Nephron progenitor cell (in vitro differentiated cells): ENCODE data around the gene TSPAN5.

Experiments used
- DNase-seq: peaks from one replicate; pipeline ENCODE4 v3.0.0; 2021
- H3K27ac Mint-ChIP-seq: 2 replicates; pipeline ENCODE4 v1.8.0; 2021; ENCODE audit warnings: mild to moderate bottlenecking, moderate library complexity, mixed read lengths
- H3K27me3 Mint-ChIP-seq: 2 replicates; pipeline ENCODE4 v1.8.0; 2021; ENCODE audit warnings: mild to moderate bottlenecking, low read depth, mixed read lengths; ENCODE audit not compliant: poor library complexity
- H3K36me3 Mint-ChIP-seq: 2 replicates; pipeline ENCODE4 v1.8.0; 2021; ENCODE audit warnings: low read depth, mixed read lengths
- H3K4me1 Mint-ChIP-seq: 2 replicates; pipeline ENCODE4 v1.8.0; 2021; ENCODE audit warnings: mixed read lengths
- H3K4me3 Mint-ChIP-seq: 2 replicates; pipeline ENCODE4 v1.8.0; 2021; ENCODE audit warnings: mild to moderate bottlenecking, moderate library complexity, mixed read lengths
- H3K9me3 Mint-ChIP-seq: 2 replicates; pipeline ENCODE4 v1.8.0; 2021; ENCODE audit warnings: mild to moderate bottlenecking, moderate library complexity, mixed read lengths
- CTCF ChIP-seq: fragments of 200-600 bp; sonication (generic); IDR thresholded peaks from 2 replicates; pipeline ENCODE4 v1.5.0; 2021; ENCODE audit warnings: antibody characterized with exemption

The TSPAN5 gene

GRCh38 chr4:98604723-98605122, 53.7 kb downstream of the TSPAN5 start:
- H3K9me3 Mint-ChIP-seq, result peaks cover 36% of the 10 kb centered on the region
- no peak for TF ChIP-seq CTCF
- peaks cover 52% of the 10 kb centered on the region for H3K36me3 Mint-ChIP-seq
- no peak overlapping the region for H3K27ac Mint-ChIP-seq
- no peaks in the 10 kb centered on the region for H3K27me3 Mint-ChIP-seq
- peaks cover 27% of the 10 kb centered on the region for H3K4me1 Mint-ChIP-seq
- H3K4me3 Mint-ChIP-seq, result no peak overlapping the region
- no peak for DNase-seq

DNA sequence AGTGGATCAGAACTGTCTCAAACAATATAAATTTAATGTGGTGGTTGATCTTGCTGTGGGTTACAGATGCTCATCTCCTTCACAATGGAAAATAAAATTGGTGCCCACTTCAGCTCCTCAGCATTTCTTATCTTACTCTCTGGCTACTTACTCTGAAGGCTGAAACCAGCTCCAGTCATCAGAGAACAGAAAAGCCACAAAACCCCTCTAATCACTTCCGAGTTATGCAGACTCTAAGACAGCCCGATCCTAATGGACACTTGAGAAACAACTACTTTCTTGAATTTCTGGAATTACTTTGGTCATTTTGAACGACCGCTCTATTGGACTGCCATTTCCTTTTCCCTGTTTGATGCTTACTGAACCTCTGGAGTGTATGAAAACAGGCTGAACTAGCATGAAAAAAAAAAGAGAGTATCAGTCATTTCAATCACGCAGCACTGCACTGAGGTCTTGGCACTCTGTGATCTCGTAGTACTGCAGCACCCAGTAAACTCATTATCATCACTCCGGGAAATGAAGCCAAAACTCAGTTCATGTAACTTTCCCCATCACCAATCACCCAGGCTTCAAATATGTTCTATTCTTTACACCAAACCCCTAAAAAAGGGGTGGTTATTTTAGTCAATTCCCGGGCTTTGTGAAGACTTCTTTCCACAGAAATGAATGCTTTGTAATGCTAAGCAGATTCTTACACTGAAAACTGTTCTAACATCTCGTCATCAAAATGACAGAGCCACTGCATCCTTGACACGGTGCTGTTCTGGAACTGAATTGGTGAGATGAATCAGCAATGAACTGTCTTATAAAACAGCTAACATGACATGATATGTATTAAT, 54.5 kb downstream of the TSPAN5 start:
- Mint-ChIP-seq H3K27ac (no peak overlapping the region), H3K27me3 (no peaks in the 10 kb centered on the region), H3K9me3 (peaks cover 44% of the 10 kb centered on the region), H3K4me3 (no peak overlapping the region), H3K4me1 (peaks cover 19% of the 10 kb centered on the region), H3K36me3 (peaks cover 61% of the 10 kb centered on the region)
- DNase-seq, result no peak
- no peak for TF ChIP-seq CTCF

- Mint-ChIP-seq H3K36me3 (peaks cover 68% of the 10 kb centered on the region), H3K27me3 (no peaks in the 10 kb centered on the region), H3K4me1 (peaks cover 11% of the 10 kb centered on the region), H3K9me3 (peaks cover 52% of the 10 kb centered on the region), H3K27ac (no peak overlapping the region), H3K4me3 (no peak overlapping the region)
- no peak for DNase-seq
- no peak for TF ChIP-seq CTCF
Observed at GRCh38 chr4:98602270-98602669, 56.1 kb downstream of the TSPAN5 start.

GRCh38 chr4:98601708-98602107, 56.7 kb downstream of the TSPAN5 start:
- Mint-ChIP-seq H3K4me3 (no peak overlapping the region), H3K27ac (no peak overlapping the region), H3K36me3 (peaks cover 68% of the 10 kb centered on the region), H3K9me3 (peaks cover 52% of the 10 kb centered on the region), H3K4me1 (peaks cover 7% of the 10 kb centered on the region), H3K27me3 (no peaks in the 10 kb centered on the region)
- no peak for DNase-seq
- no peak for TF ChIP-seq CTCF

GRCh38 chr4:98599617-98600205, 58.7 kb downstream of the TSPAN5 start:
- no peak for DNase-seq
- no peak overlapping the region for H3K4me3 Mint-ChIP-seq
- no peak for TF ChIP-seq CTCF
- H3K27ac Mint-ChIP-seq, result no peak overlapping the region
- peaks cover 61% of the 10 kb centered on the region for H3K36me3 Mint-ChIP-seq
- H3K4me1 Mint-ChIP-seq, result no peaks in the 10 kb centered on the region
- H3K9me3 Mint-ChIP-seq, result peaks cover 52% of the 10 kb centered on the region
- no peaks in the 10 kb centered on the region for H3K27me3 Mint-ChIP-seq
